Measurements from ENCODE around the gene MACROD2. TPM values are rescaled to one million over a fixed set of nuclear protein-coding genes. Genes with fewer than 3 reads are reported as not detected.
A peak's percentile ranks its signal among the peaks of the same experiment; 100 is the strongest.

MACROD2 gene
- total RNA-seq, 4 donors from 2014 or later = 4.0 to 14.1 (median 10.4) TPM

DNA sequence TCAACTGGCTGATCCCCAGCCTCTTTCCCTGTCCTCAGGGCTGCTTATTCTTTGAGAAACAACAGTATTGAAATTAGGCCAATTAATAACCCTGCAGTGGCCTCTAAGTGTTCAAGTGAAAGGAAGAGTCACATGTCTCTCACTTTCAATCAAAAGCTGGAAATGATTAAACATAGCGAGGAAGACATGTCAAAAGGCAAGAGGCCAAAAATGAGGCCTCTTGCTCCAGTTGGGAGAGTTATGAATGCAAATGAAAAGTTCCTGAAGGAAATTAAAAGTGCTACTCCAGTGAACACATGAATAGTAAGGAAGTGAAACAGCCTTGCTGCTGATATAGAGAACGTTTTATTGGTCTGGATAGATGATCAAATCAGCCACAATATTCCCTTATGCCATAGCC, 131.5 kb downstream of the MACROD2 start:
- H3K27ac ChIP-seq = no peak overlapping the region
- DNase-seq (ENCODE audit: low spot score in 2 of 2) = no peak
- no peaks in the 10 kb centered on the region for H3K4me1 ChIP-seq
- TF ChIP-seq, protein P1, sequence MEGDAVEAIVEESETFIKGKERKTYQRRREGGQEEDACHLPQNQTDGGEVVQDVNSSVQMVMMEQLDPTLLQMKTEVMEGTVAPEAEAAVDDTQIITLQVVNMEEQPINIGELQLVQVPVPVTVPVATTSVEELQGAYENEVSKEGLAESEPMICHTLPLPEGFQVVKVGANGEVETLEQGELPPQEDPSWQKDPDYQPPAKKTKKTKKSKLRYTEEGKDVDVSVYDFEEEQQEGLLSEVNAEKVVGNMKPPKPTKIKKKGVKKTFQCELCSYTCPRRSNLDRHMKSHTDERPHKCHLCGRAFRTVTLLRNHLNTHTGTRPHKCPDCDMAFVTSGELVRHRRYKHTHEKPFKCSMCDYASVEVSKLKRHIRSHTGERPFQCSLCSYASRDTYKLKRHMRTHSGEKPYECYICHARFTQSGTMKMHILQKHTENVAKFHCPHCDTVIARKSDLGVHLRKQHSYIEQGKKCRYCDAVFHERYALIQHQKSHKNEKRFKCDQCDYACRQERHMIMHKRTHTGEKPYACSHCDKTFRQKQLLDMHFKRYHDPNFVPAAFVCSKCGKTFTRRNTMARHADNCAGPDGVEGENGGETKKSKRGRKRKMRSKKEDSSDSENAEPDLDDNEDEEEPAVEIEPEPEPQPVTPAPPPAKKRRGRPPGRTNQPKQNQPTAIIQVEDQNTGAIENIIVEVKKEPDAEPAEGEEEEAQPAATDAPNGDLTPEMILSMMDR (IDR thresholded peaks at IDR 0.05) = no peak
- TF ChIP-seq POLR2A (IDR thresholded peaks at IDR 0.05) = no peak
- TF ChIP-seq EP300 (IDR thresholded peaks at IDR 0.05) = no peak
- no peaks in the 10 kb centered on the region for H3K27me3 ChIP-seq
- no peaks in the 10 kb centered on the region for H3K36me3 ChIP-seq
- H3K9me3 ChIP-seq = no peaks in the 10 kb centered on the region
- WGBS, 2 donors = 49 to 62% methylated on average over 2 of the region's 2 CpGs
- no peak overlapping the region for H3K4me3 ChIP-seq

DNA sequence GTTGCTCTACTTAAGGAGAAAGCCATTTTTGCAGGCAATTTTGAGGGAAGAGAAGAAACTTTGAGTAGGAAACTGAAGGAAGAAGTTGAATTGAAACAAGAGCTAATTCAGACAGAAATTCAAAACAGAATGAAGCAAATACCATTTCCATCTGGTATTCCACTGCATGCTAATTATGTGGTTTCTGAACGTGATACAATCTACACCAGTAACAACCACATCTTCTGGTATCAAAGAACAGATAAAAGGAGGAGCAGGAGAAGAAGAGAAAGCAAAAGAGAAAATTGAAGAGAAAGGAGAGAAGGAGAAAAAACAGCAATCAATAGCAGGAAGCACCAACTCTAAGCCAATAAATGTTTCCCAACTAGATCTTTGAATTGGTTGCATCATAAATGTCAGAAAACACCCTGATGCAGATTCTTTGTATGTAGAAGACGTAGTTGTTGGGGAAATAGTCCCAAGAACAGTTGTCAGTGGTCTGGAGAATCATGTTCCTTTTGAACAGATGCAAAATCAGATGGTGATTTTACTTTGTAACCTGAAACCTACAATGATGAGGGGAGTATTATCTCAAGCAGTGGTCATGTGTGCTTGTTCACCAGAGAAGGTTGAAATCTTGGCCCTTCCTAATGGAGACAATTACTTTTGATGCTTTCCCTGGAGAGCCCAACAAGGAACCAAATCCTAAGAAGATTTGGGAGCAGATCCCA, 132.4 kb downstream of the MACROD2 start:
- Histone ChIP-seq H3K4me3 (no peak overlapping the region), H3K36me3 (no peaks in the 10 kb centered on the region), H3K27ac (no peak overlapping the region), H3K27me3 (no peaks in the 10 kb centered on the region), H3K4me1 (no peaks in the 10 kb centered on the region), H3K9me3 (no peaks in the 10 kb centered on the region)
- WGBS, 2 donors = 68 to 74% methylated on average over 2 of the region's 2 CpGs
- TF ChIP-seq, protein P1 (IDR thresholded peaks at IDR 0.05) = no peak
- no peak for TF ChIP-seq POLR2A (IDR thresholded peaks at IDR 0.05)
- TF ChIP-seq EP300 (IDR thresholded peaks at IDR 0.05) = no peak
- no peak for DNase-seq (ENCODE audit: low spot score in 2 of 2)

DNA sequence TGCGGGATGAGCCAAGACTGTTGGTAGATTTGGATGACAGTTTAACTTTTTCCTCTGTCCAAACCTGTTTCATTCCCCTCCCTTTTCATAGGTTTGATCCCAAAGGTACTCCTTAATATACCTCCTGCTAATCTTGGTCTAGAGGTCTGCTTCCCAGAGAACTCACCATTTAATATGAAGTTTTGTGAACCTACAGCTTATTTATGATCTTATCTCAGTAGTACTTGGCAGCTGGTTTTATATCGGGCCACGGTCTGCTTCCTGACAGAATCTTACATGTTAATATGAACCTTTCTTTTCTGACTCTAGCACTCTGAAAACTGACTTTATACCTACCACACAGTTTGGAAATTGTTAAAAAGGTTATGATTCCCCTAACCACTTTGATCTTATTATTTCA, 138.7 kb downstream of the MACROD2 start:
- Histone ChIP-seq H3K27ac (no peak overlapping the region), H3K4me3 (no peak overlapping the region), H3K27me3 (no peaks in the 10 kb centered on the region), H3K36me3 (no peaks in the 10 kb centered on the region), H3K9me3 (peaks cover 0 to 3% (median 0%) of the 10 kb centered on the region in 4 donors), H3K4me1 (no peaks in the 10 kb centered on the region)
- 94 to 97% methylated on average over 3 of the region's 3 CpGs for WGBS, 2 donors
- no peak for DNase-seq (ENCODE audit: low spot score in 2 of 2)
- TF ChIP-seq POLR2A (IDR thresholded peaks at IDR 0.05) (no peak), EP300 (IDR thresholded peaks at IDR 0.05) (no peak)
- TF ChIP-seq, protein P1 (IDR thresholded peaks at IDR 0.05) = no peak

DNA sequence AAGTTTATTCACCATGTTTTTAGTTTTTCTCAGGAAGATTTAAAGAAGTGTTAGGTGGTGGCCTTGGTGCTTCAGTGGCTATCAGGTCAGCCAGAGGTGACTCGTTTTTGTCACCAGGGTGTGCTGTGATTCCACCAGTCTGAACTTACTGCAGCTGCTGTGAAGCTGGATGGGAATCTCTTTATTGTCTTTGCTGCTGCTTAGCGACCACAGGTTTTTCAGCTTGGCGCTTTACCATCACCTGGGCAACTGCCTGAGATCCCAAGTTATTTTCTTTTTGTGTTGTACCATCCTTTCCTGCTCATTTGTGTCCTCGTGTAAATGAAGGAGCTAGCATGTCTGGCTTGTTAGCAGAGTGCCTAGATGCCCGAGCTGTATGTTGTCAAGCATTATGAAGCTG, 146.9 kb downstream of the MACROD2 start:
- TF ChIP-seq EP300 (IDR thresholded peaks at IDR 0.05) = no peak
- TF ChIP-seq, protein P1 (IDR thresholded peaks at IDR 0.05) = peak in 4 of 5 experiments; percentile 23 to 48 (median 34)
- Histone ChIP-seq H3K27me3 (no peaks in the 10 kb centered on the region), H3K36me3 (no peaks in the 10 kb centered on the region), H3K27ac (no peak overlapping the region), H3K9me3 (no peaks in the 10 kb centered on the region), H3K4me3 (no peak overlapping the region), H3K4me1 (peaks cover 0 to 14% (median 0%) of the 10 kb centered on the region in 4 donors)
- 20 to 21% methylated on average over 5 of the region's 5 CpGs for WGBS, 2 donors
- peak in 1 of 2 donors; percentile 14 for DNase-seq (ENCODE audit: low spot score in 2 of 2)

DNA sequence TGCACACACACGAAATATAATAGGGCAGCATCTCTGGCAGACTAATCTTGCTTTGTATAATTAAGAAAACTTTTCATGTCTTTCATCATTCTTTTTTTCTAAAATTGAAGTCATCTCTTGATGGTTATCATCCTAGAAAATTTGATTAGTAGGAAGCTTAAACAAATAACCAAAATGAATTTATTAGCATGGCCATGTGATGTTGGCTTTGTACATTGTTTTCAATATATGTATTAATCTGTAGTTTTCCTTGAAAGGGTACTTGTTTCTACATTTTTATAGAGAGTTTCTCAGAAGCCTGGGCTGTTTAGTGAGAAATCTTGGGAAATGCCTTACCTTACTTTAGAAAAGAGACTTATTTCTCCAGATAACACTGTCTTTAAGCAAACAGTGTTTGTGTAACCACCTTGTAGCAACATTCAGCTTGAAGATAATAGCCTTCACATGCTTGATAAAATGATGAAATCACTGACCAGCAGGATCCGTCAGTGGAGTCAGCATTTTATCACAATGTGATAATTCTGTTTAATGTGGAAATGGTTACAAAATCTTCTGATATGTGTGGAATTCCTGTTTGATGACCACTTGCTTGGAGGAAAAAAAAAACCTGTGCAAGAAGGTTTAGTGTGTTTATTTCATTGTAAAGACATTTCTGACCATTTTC, 147.8 kb downstream of the MACROD2 start:
- no peaks in the 10 kb centered on the region for H3K27me3 ChIP-seq
- no peak overlapping the region for H3K4me3 ChIP-seq
- DNase-seq (ENCODE audit: low spot score in 2 of 2) = no peak
- H3K9me3 ChIP-seq = no peaks in the 10 kb centered on the region
- 35 to 40% methylated on average over 2 of the region's 2 CpGs for WGBS, 2 donors
- H3K27ac ChIP-seq = no peak overlapping the region
- H3K36me3 ChIP-seq = no peaks in the 10 kb centered on the region
- peak in 1 of 2 donors; percentile 55 for TF ChIP-seq EP300 (IDR thresholded peaks at IDR 0.05)
- TF ChIP-seq, protein P1 (IDR thresholded peaks at IDR 0.05) = no peak
- H3K4me1 ChIP-seq = peaks cover 0 to 14% (median 0%) of the 10 kb centered on the region in 4 donors

Data from tibial nerve (tissue), 4 donors.